Loucy (cell line): ENCODE measurements around the gene PASK.

Experiments used
- CTCF ChIP-seq: fragments of 200-600 bp; sonication (generic); conservative IDR thresholded peaks from 2 replicates; pipeline ENCODE4 v1.5.1; 2014; ENCODE audit warnings: mild to moderate bottlenecking, antibody characterized with exemption, low read length
- EZH2phosphoT487 ChIP-seq: fragments of 200-600 bp; IDR thresholded peaks from 2 replicates; pipeline ENCODE4 v1.6.1; 2018; ENCODE audit warnings: antibody characterized with exemption, mild to moderate bottlenecking, moderate library complexity, borderline replicate concordance

DNA sequence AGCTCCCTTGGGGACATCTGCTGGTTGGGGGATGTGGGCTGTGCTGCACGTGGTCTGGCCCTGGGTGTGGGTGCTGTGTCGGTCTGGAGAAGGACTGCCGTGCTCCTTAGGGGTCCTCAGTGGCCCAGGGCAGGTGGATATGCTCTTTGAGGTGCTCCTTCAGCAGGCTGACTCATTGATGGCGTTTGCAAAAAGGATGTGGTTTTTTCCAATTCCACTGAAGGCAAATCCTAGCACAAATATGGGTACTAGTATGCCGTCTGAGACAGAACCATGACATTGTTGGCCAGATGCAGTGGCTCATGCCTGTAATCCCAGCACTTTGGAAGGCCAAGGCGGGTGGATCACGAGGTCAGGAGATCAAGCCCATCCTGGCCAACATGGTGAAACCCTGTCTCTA is 4.3 kb upstream of the PASK start:
- TF ChIP-seq CTCF (no peak), EZH2phosphoT487 (no peak)
